Activated CD8-positive, alpha-beta memory T cell treated with anti-CD3 and anti-CD28 coated beads, Interleukin-2, amount 50 U/mL, for 48 hours (primary cell): ENCODE measurements around the gene BSDC1.

ENCODE experiments used
- DNase-seq: peaks from one replicate; pipeline ENCODE4 v3.0.0-alpha.2; 2020

BSDC1 gene

DNA sequence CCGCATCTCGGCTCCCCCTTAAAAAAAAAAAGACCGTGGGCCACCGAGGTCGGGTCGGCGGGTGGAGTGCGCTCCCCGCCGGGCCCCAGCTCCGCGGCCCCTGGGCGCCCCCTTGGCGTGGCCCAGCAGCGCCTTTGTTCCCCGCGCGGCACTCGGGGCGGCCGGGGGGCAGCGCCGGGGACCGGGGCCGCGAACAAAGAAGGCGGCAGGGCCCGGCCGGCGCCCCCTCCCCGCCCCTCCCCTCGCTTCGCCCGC is 58.8 kb downstream of the BSDC1 start:
- no peak for DNase-seq

GRCh38 chr1:32334864-32335534 is 59.2 kb downstream of the BSDC1 start:
- peak; percentile 83 for DNase-seq

DNA sequence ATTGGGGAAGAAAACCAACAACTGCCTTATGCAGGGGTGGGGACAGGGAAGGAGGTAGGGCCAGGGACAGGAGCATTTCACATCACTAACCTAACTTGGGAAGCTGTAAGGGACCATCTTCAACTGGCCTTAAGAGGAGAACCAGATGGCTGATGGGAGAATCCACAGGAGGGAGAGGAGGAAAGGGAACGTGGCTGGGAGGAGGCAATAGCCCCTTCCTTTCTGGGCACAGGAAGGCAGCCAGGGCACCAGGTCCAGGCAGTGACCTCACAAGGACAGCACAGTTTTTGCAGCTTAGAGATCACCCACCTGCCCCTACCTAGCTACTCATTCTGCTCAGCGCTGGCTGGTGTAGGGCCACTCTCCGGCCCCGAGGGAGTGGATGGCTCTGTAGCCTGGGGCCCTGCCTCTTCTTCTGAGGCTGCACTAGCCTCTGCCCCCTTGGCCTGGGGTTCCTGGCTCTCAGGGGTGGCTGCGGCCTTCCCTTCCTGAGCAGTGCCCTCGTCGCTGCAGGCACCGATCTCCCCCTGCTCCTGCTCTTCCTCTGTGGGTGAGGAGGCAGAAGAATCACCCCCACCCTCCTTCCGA is 59.9 kb downstream of the BSDC1 start:
- no peak for DNase-seq

GRCh38 chr1:32333251-32333963 is 60.8 kb downstream of the BSDC1 start:
- DNase-seq = no peak

- DNase-seq = no peak
Observed at GRCh38 chr1:32332290-32333079, 61.8 kb downstream of the BSDC1 start.

- DNase-seq = no peak
Observed at GRCh38 chr1:32331549-32331948, 62.7 kb downstream of the BSDC1 start.

GRCh38 chr1:32330558-32331151 is 63.6 kb downstream of the BSDC1 start:
- DNase-seq = no peak

- DNase-seq = no peak
Observed at GRCh38 chr1:32329931-32330466, 64.2 kb downstream of the BSDC1 start.

DNA sequence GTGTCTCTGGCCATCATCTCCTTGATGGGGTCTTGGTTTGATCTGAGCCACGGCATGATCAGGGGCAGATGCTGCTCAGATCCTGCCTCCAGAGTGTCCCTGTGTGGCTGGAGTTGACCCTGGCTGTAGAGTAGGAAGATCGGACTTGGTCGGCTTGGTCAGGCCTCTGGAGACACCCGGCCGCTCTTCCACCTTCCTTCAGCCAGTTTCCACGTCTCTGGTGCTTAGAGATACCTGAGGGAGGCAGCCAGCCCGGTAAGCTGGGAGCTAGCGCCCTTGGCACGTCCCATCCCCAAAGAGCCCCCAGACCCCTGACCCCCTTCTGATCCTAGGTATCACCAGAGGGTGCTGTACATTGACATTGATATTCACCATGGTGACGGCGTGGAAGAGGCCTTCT is 67.0 kb downstream of the BSDC1 start:
- no peak for DNase-seq

- no peak for DNase-seq
Observed at GRCh38 chr1:32321712-32322291, 72.4 kb downstream of the BSDC1 start.

DNA sequence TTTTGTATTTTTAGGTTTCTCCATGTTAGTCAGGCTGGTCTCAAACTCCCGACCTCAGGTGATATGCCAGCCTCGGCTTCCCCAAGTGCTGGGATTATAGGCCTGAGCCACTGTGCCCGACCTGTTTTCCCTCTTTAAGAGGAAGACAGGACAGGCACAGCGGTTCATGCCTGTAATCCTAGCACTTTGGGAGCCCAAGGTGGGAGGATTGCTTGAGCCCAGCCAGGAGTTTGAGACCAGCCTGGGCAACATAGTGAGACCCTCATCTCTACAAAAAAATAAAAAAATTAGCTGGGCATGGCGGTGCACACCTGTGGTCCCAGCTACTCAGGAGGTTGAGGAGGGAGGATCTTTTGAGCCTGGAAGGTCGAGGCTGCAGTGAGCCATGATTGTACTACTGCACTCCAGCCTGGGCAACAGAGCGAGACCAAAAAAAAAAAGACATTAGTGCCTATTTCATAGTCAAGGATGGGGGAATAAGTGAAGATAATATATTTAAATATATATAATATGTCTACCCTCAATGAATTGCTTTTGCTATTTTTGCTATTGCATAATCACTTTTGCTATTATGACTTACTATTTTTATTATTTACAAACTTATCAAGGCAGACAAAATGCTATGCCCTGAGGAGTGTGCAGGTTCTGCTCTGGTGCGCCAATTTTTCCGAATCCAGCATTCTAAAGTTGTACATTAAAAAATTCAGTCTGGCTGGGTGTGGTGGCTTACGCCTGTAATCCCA is 75.9 kb downstream of the BSDC1 start:
- no peak for DNase-seq

DNA sequence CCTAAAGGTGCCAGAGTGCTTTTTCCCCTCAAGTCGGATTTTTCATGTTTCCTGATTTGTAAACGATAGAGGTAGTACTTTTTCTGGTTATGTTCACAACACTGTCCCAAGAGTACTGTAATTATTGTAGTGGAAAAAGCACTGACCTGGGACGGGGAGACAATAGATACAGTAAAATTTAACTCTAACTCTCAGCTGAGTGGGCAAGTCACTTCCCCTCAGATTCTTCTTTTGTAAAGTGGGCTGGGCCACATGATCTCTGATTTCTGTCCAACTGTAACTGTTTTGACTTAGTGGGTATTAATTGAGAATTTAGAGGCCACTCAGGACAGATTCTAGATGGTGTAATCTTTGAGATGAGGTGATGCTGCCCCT is 77.4 kb downstream of the BSDC1 start:
- no peak for DNase-seq
